Stimulated activated naive CD8-positive, alpha-beta T cell treated with anti-CD3 and anti-CD28 coated beads, Interleukin-15, Interleukin-2, amounts not matched to agents 100 ng/mL and 50 ng/mL, for 24 hours (primary cell): ENCODE measurements around the gene GTPBP6.
"Not testable (repeated sequence)": the region's sequence is repeated elsewhere in the genome, so short reads cannot be mapped to it uniquely, and the experiment has no call there.

Experiments
- H3K27ac Mint-ChIP-seq: one replicate; pipeline ENCODE4 v1.8.0; 2021; ENCODE audit warnings: mild to moderate bottlenecking, mixed read lengths
- H3K27me3 Mint-ChIP-seq: one replicate; pipeline ENCODE4 v1.8.0; 2021; ENCODE audit warnings: mixed read lengths
- H3K36me3 Mint-ChIP-seq: one replicate; pipeline ENCODE4 v1.8.0; 2021; ENCODE audit warnings: low read depth, mixed read lengths
- H3K4me1 Mint-ChIP-seq: one replicate; pipeline ENCODE4 v1.8.0; 2021; ENCODE audit warnings: low read depth, mixed read lengths
- H3K4me3 Mint-ChIP-seq: one replicate; pipeline ENCODE4 v1.8.0; 2021; ENCODE audit warnings: mild to moderate bottlenecking, mixed read lengths
- H3K9me3 Mint-ChIP-seq: one replicate; pipeline ENCODE4 v1.8.0; 2021; ENCODE audit warnings: mixed read lengths

GTPBP6 gene

DNA sequence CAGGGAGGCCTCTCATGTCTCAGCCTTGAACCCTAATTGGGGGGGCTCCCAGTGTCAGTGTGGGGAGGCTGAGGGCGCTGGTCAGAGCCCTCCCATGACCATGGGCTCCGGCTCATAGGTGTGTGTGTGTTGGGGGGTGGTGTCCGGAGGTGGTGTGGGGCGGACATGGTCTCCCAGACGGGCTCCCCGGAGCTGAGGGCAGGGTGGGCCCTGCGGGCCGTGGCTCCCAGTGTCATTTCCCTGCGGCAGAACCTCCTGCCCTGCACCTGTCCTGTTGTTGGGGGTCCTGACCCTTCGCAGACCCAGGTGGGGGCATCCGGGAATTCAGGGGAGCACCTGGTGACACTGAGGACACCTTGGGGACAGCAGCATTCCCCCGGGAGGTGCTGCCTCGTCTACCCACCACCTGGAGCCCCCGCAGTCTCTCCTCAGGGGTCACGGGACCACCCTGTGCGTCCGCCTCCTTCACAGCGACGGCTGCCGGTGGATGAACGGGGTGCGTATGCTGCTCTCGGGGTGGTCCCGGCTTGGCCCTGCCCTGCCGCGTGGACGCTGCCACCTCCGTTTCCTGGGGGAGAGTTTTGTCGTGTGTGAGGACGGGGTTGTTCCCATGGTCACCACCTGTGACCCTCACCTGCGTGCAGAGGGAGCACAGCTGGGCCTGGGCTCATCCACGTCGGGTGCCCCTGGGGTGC lies 14.5 kb upstream of the GTPBP6 start:
- Mint-ChIP-seq H3K36me3 (peaks cover 15% of the 10 kb centered on the region), H3K27ac (no peak overlapping the region), H3K9me3 (no peaks in the 10 kb centered on the region), H3K4me3 (no peak overlapping the region), H3K27me3 (no peaks in the 10 kb centered on the region), H3K4me1 (no peaks in the 10 kb centered on the region)

DNA sequence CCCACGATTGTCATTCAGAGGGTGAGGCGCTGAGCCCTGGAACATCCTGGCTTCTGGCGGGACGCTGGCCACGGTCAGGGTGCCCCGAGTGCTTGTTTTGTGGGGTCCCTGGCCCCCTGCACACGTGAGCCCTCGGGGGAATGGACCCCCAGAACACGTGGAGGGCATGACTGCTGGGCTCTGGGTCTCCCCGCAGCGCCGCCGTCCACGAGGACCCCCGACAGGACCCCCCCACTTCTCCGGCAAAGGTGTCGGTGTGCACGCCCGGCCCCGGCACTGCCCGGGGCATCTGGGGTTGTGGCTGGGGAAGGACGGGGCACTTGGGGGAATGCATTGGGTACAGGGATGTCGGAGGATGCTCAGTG lies 13.9 kb upstream of the GTPBP6 start:
- Mint-ChIP-seq H3K27ac (no peak overlapping the region), H3K4me3 (no peak overlapping the region), H3K36me3 (peaks cover 11% of the 10 kb centered on the region), H3K9me3 (no peaks in the 10 kb centered on the region), H3K4me1 (no peaks in the 10 kb centered on the region), H3K27me3 (no peaks in the 10 kb centered on the region)

DNA sequence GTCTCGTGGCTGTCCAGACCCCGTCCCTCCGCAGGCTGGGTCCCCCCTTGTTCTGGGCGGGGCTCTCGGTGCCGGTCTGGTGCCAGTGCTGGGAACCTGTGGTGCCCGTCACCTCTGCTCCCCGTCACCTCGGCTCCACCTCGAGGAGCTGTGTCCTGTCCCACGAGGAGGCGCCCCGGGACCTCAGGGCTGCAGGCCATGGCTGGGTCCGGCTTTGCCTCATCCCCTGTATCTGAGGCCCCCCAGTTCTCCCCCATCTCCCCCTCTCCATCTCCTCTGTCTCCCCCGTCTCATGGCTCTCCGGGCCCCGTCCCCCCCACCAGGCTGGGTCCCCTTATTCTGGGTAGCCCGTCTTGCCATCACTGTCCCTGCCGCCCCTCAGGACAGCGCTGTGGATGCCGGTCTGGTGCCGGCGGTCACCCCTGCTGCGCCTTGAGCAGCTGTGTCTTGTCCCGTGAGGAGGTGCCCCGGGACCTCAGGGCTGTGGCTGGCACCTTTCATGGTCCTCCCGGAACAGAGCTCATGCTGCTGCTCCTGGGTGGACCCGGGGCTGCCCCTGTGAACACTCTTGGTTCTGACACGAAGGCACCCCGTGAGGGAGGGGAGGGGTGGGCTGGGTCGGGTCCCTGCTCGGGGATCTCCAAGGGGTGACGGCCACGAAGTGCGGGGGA lies 13.4 kb upstream of the GTPBP6 start:
- no peaks in the 10 kb centered on the region for H3K4me1 Mint-ChIP-seq
- peaks cover 7% of the 10 kb centered on the region for H3K36me3 Mint-ChIP-seq
- H3K4me3 Mint-ChIP-seq = no peak overlapping the region
- no peaks in the 10 kb centered on the region for H3K27me3 Mint-ChIP-seq
- H3K9me3 Mint-ChIP-seq = no peaks in the 10 kb centered on the region
- no peak overlapping the region for H3K27ac Mint-ChIP-seq

DNA sequence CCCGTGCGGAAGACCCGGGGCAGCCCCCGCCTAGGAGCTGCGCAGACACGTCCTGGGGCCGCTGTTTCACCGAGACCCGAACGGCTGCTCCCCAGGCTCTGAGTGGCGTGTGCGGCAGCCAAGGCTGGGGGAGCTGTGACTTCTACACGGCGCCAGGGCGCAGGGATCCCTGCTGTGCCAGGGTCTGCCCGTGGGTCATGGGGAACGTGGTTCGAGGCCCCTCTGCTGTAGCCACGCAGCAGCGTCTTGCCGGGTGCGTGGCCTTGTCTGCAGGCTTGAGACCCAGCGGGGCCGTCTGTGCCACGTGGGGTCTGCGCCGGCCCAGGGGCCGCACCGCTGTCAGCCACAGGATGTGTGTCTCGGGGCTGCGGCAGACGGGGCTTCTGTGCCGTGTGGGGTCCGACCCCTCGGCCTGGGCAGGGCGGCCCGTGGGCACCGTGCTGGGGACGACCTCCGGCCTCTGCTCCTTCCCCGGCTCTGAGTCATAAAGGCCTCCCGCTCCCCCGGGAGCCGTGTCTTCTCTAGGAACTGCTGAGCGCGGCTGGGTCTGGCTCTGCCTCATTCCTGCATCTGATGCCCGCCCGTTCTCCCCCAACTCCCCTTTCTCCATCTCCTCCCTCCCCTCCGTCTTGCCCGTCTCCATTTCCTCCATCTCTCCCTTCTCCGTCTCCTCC lies 12.7 kb upstream of the GTPBP6 start:
- peaks cover 2% of the 10 kb centered on the region for H3K36me3 Mint-ChIP-seq
- no peaks in the 10 kb centered on the region for H3K9me3 Mint-ChIP-seq
- no peak overlapping the region for H3K4me3 Mint-ChIP-seq
- H3K27ac Mint-ChIP-seq = no peak overlapping the region
- H3K27me3 Mint-ChIP-seq = no peaks in the 10 kb centered on the region
- H3K4me1 Mint-ChIP-seq = no peaks in the 10 kb centered on the region

DNA sequence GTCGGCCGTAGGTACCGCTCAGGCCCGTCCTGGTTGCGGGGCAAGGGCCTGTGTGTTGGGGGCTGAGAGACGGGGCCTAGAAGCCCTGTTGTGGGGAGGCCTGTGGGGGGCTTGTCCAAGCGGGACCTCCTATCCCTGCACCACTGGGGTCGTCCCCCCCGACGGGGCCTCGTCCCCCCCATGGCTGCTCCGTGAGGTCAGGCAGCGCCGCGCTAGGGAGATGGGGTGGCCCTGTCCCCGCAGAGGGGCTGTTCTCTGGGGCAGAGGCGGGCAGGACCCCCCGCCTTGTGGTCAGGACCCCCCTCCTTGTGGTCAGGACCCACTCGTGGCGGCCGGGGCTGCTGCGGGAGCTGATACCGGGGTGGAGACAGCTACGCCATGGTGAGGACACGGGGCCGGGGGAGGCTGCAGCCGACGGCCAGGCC lies 12.1 kb upstream of the GTPBP6 start:
- H3K36me3 Mint-ChIP-seq = no peaks in the 10 kb centered on the region
- H3K4me1 Mint-ChIP-seq = no peaks in the 10 kb centered on the region
- no peaks in the 10 kb centered on the region for H3K9me3 Mint-ChIP-seq
- H3K4me3 Mint-ChIP-seq = no peak overlapping the region
- H3K27me3 Mint-ChIP-seq = no peaks in the 10 kb centered on the region
- H3K27ac Mint-ChIP-seq = no peak overlapping the region

DNA sequence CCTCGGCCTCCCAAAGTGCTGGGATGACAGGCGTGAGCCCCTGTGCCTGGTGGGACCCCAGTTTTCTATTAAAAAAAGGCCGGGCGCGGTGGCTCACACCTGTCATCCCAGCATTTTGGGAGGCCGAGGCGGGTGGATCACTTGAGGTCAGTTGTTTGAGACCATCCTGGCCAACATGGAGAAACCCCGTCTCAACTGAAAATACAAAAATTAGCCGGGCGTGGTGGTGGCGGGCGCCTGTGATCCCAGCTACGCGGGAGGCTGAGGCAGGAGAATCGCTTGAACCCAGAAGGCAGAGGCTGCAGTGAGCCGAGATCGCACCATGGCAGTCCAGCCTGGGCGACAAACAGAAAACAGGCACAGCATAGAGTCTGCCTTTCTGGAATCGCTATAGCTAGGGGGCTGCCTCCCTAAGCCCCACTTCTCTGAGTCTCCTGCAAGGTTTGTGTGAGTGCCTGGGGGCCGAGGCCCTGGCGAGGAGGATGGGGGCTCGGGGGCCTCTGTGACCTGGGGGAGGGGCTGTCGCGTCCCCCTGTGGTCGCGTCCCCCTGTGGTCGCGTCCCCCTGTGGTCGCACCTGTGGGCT lies 11.6 kb upstream of the GTPBP6 start:
- H3K4me3 Mint-ChIP-seq, H3K36me3 Mint-ChIP-seq, H3K27me3 Mint-ChIP-seq, H3K27ac Mint-ChIP-seq, H3K4me1 Mint-ChIP-seq, H3K9me3 Mint-ChIP-seq: not testable (repeated sequence)

DNA sequence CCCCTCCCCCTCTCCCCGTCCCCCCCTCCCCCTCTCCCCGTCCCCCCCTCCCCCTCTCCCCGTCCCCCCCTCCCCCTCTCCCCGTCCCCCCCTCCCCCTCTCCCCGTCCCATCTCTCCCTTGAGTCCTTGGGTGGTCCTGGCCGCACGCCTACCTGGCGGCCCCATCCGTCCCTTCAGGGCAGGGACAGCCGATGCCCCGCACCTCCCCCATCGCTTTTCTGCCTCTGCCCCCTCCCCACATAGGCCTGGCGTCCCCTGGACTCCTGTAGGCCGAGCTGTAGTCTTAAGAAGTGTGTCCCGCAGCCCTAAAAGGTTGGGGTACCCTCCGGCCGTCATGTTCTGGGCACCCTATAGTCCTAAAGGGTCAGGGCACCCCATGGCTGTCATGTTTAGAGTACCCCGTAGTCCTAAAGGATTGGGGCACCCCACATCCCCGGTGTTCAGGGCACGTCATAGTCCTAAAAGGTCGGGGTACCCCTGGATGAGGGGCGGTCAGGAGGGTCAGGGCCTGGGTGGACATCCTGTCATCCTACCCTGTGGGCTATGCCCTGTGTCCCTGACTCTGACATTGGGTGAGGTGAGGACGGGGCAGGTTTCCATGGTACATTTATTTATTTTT lies 10.8 kb upstream of the GTPBP6 start:
- Mint-ChIP-seq H3K9me3 (no peaks in the 10 kb centered on the region), H3K4me1 (peaks cover 4% of the 10 kb centered on the region), H3K36me3 (no peaks in the 10 kb centered on the region), H3K27ac (no peak overlapping the region), H3K27me3 (no peaks in the 10 kb centered on the region), H3K4me3 (no peak overlapping the region)

DNA sequence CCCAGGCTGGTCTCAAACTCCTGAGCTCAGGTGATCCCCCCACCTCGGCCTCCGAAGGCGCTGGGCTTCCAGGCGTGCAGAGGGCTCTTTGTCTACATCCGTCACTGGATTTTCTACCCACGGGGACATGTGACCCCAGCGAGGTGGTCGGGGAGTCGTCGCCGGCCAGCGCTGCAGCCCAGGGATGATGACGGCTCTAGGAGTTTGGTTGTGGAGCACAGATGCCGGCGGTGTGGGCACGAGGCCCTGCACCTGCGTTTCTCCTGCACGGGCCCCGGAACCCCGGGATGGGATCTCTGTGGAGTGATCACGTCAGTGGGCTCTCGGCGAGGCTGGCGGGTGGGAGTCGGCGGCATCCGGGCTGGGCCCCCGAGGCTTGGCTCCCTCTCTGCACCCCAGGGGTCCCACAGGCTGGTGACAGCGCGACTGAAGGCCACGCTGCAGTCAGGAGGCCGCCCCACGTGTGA lies 9.1 kb upstream of the GTPBP6 start:
- Mint-ChIP-seq H3K4me3 (no peak overlapping the region), H3K27ac (no peak overlapping the region), H3K9me3 (no peaks in the 10 kb centered on the region), H3K27me3 (no peaks in the 10 kb centered on the region), H3K4me1 (peaks cover 18% of the 10 kb centered on the region), H3K36me3 (no peaks in the 10 kb centered on the region)

DNA sequence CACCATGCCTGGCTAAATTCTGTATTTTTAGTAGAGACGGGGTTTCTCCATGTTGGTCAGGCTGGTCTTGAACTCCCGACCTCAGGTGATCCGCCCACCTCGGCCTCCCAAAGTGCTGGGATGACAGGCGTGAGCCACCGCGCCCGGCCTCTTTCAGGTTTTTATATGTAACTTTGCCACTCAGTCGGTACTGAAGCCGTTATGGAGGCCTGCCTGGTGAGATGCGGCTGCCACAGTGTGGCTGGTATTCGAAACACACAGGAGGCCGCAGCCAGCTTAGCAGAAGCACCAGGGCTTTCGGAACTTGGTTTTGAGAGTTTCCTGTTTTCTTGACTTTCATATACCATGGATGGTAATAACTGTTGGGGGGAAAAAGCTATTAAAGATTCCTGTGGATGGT lies 6.1 kb upstream of the GTPBP6 start:
- not testable (repeated sequence) for H3K4me3 Mint-ChIP-seq, H3K27ac Mint-ChIP-seq, H3K36me3 Mint-ChIP-seq, H3K27me3 Mint-ChIP-seq, H3K9me3 Mint-ChIP-seq
- H3K4me1 Mint-ChIP-seq = peaks cover 25% of the 10 kb centered on the region

DNA sequence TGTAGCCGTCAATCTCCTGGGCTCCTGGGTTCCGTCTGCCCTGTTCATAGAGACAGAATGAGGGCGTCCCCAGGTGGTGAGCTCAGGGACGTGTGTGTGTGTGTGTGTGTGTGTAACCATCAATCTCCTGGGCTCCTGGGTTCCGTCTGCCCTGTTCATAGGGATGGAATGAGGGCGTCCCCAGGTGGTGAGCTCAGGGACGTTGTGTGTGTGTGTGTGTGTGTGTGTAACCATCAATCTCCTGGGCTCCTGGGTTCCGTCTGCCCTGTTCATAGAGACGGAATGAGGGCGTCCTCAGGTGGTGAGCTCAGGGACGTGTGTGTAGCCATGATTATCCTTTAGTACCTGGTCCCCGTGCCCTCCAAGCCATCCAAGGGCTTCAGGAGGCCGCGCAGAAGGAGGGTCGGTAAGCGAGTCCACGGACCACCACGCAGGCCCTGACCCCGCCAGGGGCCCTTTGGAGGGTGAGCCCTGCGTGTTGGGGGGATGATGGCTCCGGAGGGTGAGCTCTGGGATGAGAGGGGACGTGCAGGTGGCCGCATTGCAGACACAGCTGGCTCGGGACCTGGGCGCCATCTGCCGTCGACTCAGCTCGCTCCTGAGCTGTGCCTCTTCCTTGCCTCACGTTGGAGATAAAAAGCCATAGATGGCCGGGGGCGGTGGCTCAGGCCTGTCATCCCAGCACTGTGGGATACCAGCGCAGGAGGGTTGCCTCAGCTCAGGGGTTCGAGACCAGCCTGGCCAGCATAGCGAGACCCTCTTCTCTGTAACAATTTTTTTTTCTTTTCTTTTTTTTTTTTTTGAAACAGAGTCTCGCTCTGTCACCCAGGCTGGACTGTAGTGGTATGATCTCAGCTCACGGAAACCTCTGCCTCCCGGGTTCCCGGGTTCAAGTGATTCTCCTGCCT lies 5.4 kb upstream of the GTPBP6 start:
- no peaks in the 10 kb centered on the region for H3K9me3 Mint-ChIP-seq
- H3K36me3 Mint-ChIP-seq = no peaks in the 10 kb centered on the region
- no peaks in the 10 kb centered on the region for H3K27me3 Mint-ChIP-seq
- peaks cover 25% of the 10 kb centered on the region for H3K4me1 Mint-ChIP-seq
- no peak overlapping the region for H3K27ac Mint-ChIP-seq
- H3K4me3 Mint-ChIP-seq = no peak overlapping the region

DNA sequence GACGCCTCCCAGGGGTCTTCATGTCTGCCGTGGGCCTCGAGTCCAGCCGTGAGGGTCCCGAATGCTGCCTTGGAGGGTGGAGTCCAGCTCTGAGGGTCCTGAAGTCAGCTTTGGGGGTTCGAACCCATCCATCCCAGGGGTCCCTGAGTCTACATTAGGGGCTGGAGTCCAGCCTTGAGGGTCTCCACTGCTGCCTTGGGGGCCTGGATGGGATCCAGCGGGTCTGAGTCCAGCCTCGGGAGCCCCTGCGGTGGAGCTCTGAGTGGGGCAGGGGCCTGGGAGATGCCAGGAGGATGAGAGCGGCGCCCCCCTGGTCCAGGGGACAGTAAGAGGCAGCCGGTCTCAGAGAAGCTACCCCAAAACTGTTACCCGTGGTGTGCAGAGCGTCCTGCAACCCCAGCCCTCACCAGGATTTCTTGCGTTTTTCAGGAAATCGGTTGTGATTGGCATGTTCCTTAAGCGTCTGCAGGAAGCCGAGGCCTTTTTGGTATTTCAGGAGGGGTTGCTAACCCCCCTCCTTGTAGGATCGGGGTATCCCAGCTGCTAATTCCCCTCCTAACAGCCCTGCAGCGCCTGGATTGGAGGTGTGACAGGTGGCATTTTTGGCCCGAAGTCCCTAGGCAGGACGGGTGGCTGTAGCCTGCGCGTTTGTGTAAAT lies 1.7 kb upstream of the GTPBP6 start:
- H3K27ac Mint-ChIP-seq = peak overlapping the region; percentile 70

DNA sequence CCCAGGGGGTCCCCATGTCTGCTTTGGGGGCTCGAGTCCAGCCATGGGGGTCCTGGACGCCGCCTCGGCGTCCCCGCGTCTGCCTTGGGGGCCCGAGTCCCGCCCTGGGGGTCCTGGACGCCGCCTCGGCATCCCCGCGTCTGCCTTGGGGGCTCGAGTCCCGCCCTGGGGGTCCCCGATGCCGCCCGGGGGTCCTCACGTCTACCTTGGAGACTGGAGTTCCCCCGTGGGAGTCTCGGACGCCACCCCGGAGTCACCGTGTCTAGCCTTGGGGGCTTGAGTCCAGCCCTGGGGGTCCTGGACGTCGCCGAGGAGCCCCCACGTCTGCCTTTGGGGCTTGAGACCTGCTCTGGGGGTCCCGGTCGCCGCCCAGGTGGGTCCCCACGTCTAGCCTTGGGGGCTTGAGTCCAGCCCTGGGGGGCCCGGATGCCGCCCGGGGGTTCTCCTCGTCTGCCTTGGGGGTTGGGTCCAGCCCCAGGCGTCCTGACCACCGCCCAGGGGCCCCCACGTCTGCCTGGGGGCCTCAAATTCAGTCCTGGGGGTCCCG lies 1.1 kb upstream of the GTPBP6 start:
- Mint-ChIP-seq H3K9me3 (no peaks in the 10 kb centered on the region), H3K27ac (peak overlapping the region; percentile 70), H3K4me1 (peaks cover 33% of the 10 kb centered on the region), H3K36me3 (no peaks in the 10 kb centered on the region), H3K4me3 (peak overlapping the region; percentile 84), H3K27me3 (no peaks in the 10 kb centered on the region)

More for the DNA sequence above, 1.7 kb upstream of the GTPBP6 start:
- Mint-ChIP-seq H3K9me3 (no peaks in the 10 kb centered on the region), H3K4me3 (peak overlapping the region; percentile 84), H3K4me1 (peaks cover 36% of the 10 kb centered on the region), H3K36me3 (no peaks in the 10 kb centered on the region), H3K27me3 (no peaks in the 10 kb centered on the region)

DNA sequence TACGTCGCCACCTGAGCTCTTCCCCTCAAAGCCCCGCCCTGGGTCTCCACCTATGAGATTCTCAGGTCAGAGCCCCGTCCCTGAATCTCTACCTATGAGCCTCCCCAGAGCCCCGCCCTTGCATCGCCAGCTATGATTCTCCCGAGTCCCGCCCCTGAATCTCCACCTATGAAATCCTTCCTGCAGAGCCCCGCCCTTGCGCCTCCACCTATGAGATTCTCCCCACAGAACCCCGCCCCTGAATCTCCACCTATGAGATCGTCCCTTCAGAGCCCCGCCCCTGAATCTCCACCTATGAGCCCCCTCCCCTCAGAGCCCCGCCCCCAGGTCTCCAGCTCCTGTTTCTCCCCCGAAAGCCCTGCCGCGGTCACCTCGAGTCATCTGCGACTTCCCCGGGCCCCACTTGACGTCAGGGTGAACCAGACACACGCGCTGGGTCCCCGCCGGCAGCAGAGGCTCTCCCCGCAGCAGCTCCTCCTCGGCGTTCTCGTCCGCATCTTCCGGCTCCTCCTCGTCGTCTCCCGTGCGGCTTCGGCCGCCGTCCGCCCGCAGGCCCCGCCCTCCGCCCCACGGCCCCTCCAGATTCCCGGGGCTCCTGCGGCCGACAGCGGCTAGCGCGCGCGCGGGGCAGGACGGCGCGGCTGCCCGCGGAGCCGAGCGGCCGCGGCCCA lies 393 bp downstream of the GTPBP6 start:
- Mint-ChIP-seq H3K9me3 (no peaks in the 10 kb centered on the region), H3K4me3 (peak overlapping the region; percentile 86), H3K27ac (peak overlapping the region; percentile 96), H3K27me3 (no peaks in the 10 kb centered on the region), H3K36me3 (peaks cover 7% of the 10 kb centered on the region), H3K4me1 (peaks cover 22% of the 10 kb centered on the region)
